Left lung (tissue), 10 donors: ENCODE data around the gene GFRA3. TPM values are rescaled to one million over a fixed set of nuclear protein-coding genes. Genes with fewer than 3 reads are reported as not detected.

Source experiments
- ATAC-seq: fragments of 200-7000 bp; cut with Tn5 transposase; one replicate; pipeline ENCODE4 v1.9.1; 2020; ENCODE audit warnings: moderate library complexity
- DNase-seq, 4 donors: peaks; one replicate each; pipeline ENCODE4 v3.0.0-alpha.2; 2013 to 2020
- H3K27ac ChIP-seq, 2 donors: fragments of 200-600 bp; sonication (generic) in 1 of 2; one replicate each; pipeline versions ENCODE4 v1.5.0 to v1.8.0; 2020 to 2021
- H3K27me3 ChIP-seq, 2 donors: fragments of 200-600 bp; sonication (generic) in 1 of 2; one replicate each; pipeline versions ENCODE4 v1.5.0 to v1.8.0; 2020 to 2021
- H3K36me3 ChIP-seq, 2 donors: fragments of 200-600 bp; sonication (generic) in 1 of 2; one replicate each; pipeline versions ENCODE4 v1.5.0 to v1.8.0; 2020 to 2021
- H3K4me1 ChIP-seq, 2 donors: fragments of 200-600 bp; one replicate each; pipeline ENCODE4 v1.8.0; 2021
- H3K4me3 ChIP-seq, 2 donors: fragments of 200-600 bp; sonication (generic) in 1 of 2; one replicate each; pipeline versions ENCODE4 v1.5.0 to v1.8.0; 2020 to 2021; ENCODE audit warnings: mild to moderate bottlenecking in 1 of 2
- H3K9me3 ChIP-seq, 2 donors: fragments of 200-600 bp; sonication (generic) in 1 of 2; one replicate each; pipeline versions ENCODE4 v1.5.0 to v1.8.0; 2020 to 2021
- CTCF ChIP-seq, 2 donors: fragments of 200-600 bp; sonication (generic) in 1 of 2; IDR thresholded peaks; one replicate each; pipeline versions ENCODE4 v1.5.0 to v1.8.0; 2021; ENCODE audit warnings: antibody characterized with exemption in 2 of 2
- intact Hi-C, 2 donors: fragments of 100-400 bp; cut with DNase I; formaldehyde crosslinking; loops; one replicate each; pipeline versions ENCODE4 v1.11.2 to v1.14.2; 2022
- polyA plus RNA-seq, 6 donors: library from polyadenylated mRNA; unstranded; fragments of 120-200 nt; gene quantifications; one replicate each; pipeline ENCODE4 v1.2.1, GENCODE V29; 2013; ENCODE audit not compliant: insufficient read length in 6 of 6
- total RNA-seq, 2 donors: library from RNA; stranded (reverse); fragmentation: NEBNext Ultra II Directional; extraction: Animal tissue kit (Norgen Biotek cat#: 25700); gene quantifications; one replicate each; pipeline ENCODE4 v1.2.1, GENCODE V29; 2021
- donor health status: DM: no; HTN: yes; CAD: no.
- donor health status: DM: no; HTN: no; CAD: no.

The GFRA3 gene
- total and polyA plus RNA-seq, 8 donors: 1.9 to 4.7 (median 3.4) TPM; not detected in 1

GRCh38 chr5:138223532-138223931, 50.9 kb downstream of the GFRA3 start:
- no peak for TF ChIP-seq CTCF (IDR thresholded peaks at IDR 0.05)
- Histone ChIP-seq H3K36me3 (no peaks in the 10 kb centered on the region), H3K9me3 (peaks cover 0 to 4% of the 10 kb centered on the region in 2 donors), H3K27ac (no peak overlapping the region), H3K4me3 (no peak overlapping the region), H3K27me3 (no peaks in the 10 kb centered on the region), H3K4me1 (peaks cover 0 to 8% of the 10 kb centered on the region in 2 donors)
- DNase-seq (no peak), ATAC-seq (no peak)
- intact Hi-C loops: no loop called here

GRCh38 chr5:138216799-138217198, 57.6 kb downstream of the GFRA3 start:
- Histone ChIP-seq H3K4me3 (no peak overlapping the region), H3K27ac (no peak overlapping the region), H3K36me3 (no peaks in the 10 kb centered on the region), H3K4me1 (peaks cover 8 to 15% of the 10 kb centered on the region in 2 donors), H3K27me3 (no peaks in the 10 kb centered on the region), H3K9me3 (no peaks in the 10 kb centered on the region)
- DNase-seq (no peak), ATAC-seq (no peak)
- TF ChIP-seq CTCF (IDR thresholded peaks at IDR 0.05): no peak
- intact Hi-C loops: no loop called here

- H3K27ac ChIP-seq: peak within 1 kb of the TSS; percentile 45 to 69
- peak; percentile 92 to 98 (median 94) for DNase-seq
- intact Hi-C loops: no loop called here
Observed at GRCh38 chr5:138213161-138214029, 61.0 kb downstream of the GFRA3 start, which contains the start of gene CDC23. Gene CDC23 (minus strand): TSS chr5:138213323. CDS start chr5:138213312, 11 bp downstream.

GRCh38 chr5:138212828-138213160, 61.6 kb downstream of the GFRA3 start:
- no peaks in the 10 kb centered on the region for H3K9me3 ChIP-seq
- H3K36me3 ChIP-seq: peaks cover 0 to 8% of the 10 kb centered on the region in 2 donors
- ATAC-seq (peak; percentile 66), DNase-seq (peak in 1 of 4 donors; percentile 40)
- peak overlapping the region; percentile 81 to 94 for H3K4me3 ChIP-seq
- TF ChIP-seq CTCF (IDR thresholded peaks at IDR 0.05): no peak
- peaks cover 8 to 30% of the 10 kb centered on the region in 2 donors for H3K4me1 ChIP-seq
- H3K27ac ChIP-seq: peak overlapping the region; percentile 45 to 69
- intact Hi-C loops: no loop called here
- no peaks in the 10 kb centered on the region for H3K27me3 ChIP-seq

More at GRCh38 chr5:138213161-138214029, 61.0 kb downstream of the GFRA3 start, which contains the start of gene CDC23:
- H3K9me3 ChIP-seq: no peaks in the 10 kb centered on the region
- H3K36me3 ChIP-seq: peaks cover 0 to 4% of the 10 kb centered on the region in 2 donors
- H3K27me3 ChIP-seq: no peaks in the 10 kb centered on the region
- H3K4me3 ChIP-seq: peak within 1 kb of the TSS; percentile 81 to 94
- TF ChIP-seq CTCF (IDR thresholded peaks at IDR 0.05): no peak
- ATAC-seq: peak; percentile 99
- peaks cover 8 to 30% of the 10 kb centered on the region in 2 donors for H3K4me1 ChIP-seq

- no peak for TF ChIP-seq CTCF (IDR thresholded peaks at IDR 0.05)
- H3K9me3 ChIP-seq: no peaks in the 10 kb centered on the region
- peaks cover 0 to 20% of the 10 kb centered on the region in 2 donors for H3K36me3 ChIP-seq
- H3K27ac ChIP-seq: no peak overlapping the region
- intact Hi-C loops: no loop called here
- no peak for ATAC-seq
- no peak overlapping the region for H3K4me3 ChIP-seq
- H3K4me1 ChIP-seq: peaks cover 8 to 30% of the 10 kb centered on the region in 2 donors
- H3K27me3 ChIP-seq: no peaks in the 10 kb centered on the region
- DNase-seq: no peak
Observed at GRCh38 chr5:138210985-138211384, 63.4 kb downstream of the GFRA3 start.
